Measurements from ENCODE around the gene LDAH.

The LDAH gene

DNA sequence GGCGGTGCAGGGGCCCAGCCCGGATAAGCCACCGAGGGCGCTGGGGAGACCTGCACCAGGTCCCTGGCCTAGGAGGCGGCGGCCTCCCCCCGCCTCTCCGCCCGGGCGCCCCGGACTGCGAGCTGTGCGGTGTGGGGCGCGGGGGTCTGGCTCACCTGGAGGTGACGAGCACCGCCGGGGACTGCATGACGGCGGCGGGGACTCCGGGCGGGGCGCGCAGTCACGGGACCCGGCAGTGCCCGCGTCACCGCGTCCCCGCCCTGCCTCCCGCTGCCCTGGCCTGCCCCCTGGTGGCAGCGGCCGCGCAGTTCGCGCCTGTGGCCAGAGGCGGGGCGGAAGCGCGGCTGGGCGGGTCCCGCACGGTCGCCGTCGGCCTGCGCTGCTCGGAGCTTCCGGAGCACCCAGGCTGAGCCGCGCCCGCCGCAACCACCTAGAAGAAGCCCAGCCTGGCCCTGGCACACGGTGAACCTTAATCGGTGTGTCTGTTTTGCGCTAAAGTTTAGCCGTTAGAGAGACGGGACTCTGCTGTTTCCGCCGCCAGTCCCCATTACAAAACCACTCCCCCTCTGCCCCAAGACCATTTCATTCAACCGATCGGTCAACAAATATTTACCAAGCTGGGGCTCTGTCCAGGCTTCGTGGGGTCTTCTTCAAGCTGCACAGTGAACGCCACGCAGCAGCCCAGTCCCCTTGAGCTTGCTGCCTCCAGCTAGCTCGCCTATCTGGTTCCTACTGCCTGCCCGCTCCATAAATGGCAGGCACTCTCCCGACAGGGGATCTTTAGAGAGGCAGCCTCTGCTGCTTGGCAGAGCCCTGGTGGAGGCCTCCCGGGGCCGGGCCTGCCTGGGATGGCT, 171.8 kb downstream of the LDAH start, which contains the start of gene HS1BP3:
TSS of gene HS1BP3 (minus strand) at position 222 of the 854 bp plus-strand sequence. CDS start at position 187, 35 bp downstream.
- DNase-seq: peak; percentile 91

DNA sequence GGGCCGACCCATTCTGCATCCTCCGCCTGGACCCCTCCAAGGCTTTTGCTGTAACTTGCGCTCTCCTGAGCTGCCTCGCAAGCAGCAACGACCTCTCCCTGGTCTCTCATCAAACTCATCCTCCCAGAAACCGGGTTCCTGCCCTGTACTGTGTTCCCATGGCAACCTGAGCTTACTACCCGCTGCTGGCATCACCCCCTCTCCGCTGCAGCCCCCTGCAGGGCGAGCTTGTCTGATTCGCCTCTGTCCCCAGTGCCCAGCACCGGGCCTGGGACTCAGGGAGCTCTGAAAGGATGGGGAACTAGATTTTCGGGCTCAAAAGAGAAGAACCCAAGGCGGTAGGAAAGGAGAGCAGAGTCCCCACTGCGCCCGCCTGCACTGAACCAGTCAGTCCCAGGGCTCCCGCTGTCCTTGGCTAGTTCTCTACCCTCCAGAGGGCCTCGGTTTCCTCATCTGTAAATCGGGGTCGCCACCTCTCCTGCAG, 172.5 kb downstream of the LDAH start:
- DNase-seq: peak; percentile 50

DNA sequence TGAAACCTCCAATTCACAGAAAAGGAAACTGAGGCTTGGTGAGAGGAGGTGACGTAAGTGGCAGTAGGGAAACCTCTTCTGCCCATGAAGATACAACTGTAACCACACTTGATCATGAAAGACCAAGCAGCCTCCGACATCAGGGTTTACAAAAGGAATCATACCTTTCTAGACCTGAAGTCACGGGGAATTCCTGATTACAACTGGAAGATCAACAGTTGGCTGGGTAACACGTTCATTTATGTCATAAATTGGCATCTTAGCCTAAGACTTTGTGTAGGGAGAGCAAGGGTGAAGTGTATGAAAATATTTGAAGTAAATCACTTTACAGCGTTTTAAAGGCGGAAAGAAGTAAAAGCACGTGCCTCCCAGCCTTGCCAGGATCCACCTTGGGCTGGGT, 172.9 kb downstream of the LDAH start:
- no peak for DNase-seq

DNA sequence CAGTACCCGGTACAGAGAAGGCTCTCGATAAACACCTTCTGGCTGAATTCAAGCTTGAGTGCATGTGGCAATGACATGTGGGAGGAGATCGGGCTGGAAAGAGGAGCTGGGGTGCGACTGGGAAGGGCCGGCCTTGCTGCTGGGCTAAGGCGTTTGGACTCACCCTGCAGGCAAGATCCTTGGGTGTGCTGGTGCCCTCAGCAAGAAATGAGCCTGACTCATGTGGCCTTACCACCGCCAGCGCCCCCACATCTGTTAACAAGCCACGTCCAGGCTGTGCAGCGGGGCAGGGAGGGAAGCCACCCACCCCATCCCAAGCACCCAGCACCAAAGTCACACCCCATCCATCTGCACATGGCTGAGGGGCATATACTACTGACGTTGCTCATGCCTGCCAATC, 173.3 kb downstream of the LDAH start:
- DNase-seq: no peak

DNA sequence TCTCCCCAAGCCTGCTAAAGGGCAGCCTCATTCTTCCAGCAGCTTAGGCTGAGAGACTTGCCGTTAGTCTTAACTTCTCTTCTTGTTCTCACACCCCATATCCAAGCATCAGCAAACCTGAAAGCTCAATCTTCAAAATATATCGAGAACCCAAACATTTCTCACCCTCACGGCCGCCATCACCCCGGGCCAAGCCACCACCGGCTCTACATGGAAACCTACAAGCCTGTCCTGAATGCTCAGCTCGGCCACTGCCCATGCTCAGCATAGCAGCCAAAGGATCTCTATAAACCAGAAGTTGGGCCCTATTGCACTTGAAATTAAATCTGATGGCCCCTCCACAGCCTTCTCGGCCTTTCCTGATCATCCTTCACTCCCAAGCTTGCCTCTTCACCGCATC, 174.1 kb downstream of the LDAH start:
- DNase-seq: no peak

DNA sequence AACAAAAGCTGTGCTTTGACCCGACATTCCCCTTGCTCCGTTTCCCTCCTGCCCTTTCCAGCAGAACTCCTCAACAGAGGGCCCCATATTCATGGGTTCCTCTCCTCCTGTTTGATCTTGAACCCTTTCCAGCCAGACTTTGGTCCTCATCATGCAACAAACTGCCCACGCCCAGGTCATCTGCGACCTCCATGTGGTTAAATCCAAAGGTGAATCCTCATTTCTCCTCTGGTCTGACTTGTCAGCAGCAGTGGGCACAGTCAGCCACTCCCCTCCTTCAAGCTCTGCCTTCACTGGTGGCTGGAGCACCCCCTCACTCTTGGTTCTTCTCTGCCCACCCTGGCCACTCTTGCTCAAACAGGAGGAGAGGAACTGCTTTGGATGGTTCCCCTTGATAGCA, 174.7 kb downstream of the LDAH start:
- DNase-seq: no peak

DNA sequence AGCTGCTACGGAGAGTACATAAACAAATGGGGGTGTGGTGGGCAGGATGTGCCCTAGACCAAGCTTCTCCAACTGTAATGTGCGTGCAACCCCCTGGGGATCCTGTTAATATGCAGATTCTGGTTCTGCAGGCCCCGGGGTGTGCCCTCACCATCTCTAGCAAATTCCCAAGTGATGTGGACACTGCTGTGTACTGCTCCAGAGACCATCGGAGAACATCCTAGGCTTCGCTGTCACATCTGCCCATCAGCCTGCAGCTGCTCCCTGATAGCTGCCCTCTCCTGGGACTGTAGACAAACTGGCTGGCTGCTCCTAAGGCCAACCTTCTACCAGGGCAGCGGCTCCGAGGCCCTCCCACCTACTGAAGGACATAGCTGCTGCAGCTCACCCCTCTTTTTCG, 175.2 kb downstream of the LDAH start:
- no peak for DNase-seq

DNA sequence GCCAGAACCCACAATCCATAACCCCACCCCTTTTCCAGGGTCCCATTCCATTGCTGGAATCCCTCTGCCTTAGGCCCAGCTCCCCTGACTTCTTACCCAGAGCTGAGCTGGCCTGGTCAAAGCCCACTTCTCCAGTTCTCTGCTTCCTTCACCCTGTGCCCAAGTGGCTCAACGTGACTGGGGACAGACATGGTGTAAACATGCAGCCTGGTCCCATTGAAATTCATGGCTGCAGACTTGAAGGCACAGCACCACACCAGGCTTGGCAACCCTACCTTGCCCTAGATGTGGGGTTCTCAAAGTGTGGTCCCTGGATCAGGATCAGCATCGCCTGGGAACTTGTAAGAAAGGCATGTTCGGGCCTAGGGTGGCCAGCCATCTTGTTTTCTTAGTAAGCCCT, 175.7 kb downstream of the LDAH start:
- no peak for DNase-seq

DNA sequence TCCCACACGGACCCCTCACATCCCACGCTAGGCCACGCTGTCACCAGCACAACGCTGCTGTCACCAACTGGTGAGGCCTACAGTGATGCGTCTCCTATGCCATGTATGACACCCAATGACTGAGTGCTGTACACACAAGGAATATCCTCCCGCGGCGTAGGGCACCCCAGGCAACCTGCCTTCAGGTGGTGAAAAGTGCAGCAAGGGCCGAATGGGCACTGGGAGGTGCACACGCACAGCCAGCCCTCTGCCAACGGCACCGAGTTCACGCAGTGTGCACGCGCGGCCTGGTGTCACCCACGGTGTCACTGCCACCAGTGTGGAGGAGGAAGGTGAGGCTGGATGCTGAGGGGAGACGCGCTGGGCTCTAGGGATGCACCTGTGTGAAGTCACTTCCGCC, 176.5 kb downstream of the LDAH start:
- DNase-seq: no peak

DNA sequence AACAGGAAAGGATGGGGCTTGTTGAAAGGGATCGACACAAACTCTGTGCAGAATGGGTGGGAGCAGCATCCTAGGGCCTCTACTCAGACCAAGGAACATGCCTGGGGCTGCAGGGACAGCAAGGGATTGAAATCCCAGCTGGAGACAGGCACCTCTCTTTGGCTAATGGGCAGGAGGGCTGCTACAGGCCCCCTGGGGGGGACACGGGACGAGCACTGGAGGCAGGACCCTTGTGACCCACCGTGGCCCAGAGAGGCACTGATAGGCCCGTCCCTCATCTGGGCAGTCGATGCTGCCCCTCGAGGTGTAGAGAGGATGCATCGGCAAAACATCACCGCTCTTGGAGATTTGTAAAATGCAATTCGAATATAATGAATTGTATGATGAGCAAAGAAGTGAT, 177.1 kb downstream of the LDAH start:
- DNase-seq: no peak

DNA sequence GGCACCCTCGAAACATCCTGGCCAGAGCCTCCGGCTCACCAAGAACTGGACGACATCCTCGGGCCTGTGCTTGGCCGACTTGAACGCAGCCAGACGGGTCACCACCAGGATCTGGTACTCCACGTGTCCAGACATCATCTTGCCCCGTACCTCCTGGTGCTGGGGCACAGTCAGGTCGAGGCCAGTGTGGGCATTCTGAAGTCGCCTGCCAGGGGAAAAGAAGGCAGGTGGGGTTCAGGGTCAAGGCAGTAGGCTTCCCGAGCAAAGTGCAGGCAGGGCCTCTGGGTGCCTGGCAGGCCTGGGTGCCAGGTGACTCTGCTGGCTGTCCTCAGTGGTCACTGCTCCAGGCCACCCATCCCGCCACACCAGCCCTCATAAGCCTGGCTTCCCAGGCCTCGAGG, 177.6 kb downstream of the LDAH start:
- no peak for DNase-seq

DNA sequence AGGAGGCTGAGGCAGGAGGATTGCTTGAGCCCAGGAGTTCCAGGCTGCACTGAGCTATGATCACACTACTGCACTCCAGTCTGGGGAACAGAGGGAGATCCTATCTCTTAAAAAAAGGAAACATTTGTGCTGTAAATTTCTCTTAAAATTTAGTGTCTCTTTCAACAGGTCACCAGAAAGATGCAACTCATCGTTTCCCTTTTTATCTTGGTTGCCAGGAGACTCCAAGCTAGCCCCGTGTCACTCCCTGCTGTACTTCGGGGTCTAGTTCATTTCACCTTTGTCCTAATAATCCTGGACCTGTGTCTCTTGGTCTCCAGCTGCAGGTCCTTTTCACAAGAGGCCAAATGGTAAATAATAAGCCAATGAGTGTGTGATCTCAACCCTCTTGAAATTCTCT, 179.1 kb downstream of the LDAH start:
- DNase-seq: no peak

DNA sequence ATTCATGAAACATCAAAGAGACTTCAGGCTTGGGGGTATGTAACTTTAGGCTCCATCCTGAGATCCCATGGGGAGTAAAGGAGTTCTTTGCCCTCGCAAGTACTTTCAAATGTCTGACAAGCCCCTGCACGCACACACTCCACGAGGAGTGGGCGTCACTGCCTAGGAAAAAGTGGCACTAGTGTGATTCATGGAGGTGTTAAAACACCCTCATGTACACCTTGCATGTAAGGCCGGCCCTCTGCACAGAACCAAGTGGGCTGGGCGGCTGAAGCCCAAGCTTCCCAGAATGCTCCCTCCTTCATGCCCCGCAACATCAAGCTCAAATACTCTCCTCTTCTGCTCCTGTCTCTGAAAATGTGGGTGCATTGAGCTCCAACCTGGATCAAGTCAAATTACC, 179.8 kb downstream of the LDAH start:
- no peak for DNase-seq

DNA sequence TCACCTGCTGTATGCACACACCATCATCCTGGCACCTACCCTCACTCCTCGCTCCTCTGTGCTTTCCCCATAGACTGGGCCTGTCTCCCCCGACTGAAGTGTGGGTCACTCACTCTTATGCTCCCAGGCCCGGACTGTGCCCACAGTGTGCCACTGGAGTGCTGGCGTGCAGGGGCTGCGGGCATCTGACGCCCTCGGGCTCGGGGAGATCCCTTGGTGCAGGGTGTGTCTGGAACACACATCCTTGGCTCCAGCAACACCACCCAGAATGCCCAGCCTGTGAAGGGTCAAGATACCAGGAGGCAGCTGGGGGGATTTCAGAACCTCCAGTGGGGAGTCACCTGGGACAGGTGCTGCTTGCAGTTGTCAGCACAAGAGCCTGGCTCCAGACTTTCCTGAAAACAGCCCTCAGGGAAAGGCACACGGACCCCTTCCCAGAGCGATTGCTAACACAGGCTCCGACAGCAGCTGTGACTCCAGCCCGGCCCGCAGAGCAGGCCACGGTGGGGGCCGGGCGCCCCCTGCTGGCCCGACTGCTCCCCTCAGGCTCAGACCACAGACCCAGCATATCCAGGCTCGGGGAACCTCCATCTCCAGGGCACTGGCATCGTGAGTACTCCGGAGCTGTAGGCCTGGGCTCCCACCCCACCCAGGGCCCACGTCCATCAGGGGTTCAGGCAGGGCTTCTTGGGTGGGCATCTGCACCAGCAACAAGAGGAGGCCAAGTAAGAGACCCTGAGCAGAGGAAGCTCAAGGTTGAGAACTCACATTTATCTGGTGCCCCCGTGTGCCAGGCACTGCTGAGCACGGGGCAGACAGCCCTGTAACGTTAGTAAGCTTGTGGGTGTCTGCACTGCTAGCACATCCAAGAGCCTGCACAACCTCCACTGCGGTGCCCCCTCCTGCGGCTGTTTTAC, 180.6 kb downstream of the LDAH start:
- peak; percentile 71 for DNase-seq

DNA sequence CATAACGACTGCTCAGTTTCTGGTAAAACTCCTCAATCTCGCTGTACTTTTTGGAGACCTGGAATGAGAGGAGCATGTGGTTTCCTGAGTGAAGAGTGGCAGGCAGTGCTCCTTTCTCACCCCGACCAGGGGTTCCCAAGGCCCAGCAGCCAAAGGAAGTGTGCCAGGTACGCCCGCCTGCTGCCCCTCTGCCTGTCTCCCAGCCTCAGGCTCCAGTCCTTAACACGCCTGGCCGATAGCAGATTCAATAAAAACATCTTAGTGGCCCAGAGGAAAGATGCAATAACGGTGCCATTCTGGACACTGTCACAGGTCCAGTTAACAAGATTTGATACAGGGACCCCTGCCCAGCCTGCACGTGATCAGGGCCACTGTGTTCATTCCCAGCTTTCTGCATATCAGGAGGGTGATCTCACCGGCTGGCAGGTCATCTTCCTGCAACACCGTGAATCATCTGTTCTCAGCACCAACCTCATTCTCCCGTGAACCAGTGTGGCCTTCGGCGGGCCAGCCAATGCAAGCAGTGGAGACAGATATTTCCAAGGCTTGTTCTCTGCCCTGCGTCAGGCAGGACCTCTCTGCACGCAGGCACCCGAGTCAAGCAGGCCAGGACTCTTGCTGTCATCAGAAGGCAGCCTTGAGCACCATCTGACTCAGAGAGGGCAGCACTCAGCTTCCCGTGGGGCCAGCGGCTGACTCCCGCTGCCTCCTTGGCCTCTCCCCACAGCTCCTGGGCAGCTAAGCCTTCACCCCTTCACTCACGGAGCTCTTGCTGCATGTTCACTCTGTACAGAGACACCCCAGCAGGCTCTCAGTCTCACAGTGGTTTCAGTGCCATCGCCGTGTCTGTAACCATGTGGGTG, 181.5 kb downstream of the LDAH start:
- no peak for DNase-seq

DNA sequence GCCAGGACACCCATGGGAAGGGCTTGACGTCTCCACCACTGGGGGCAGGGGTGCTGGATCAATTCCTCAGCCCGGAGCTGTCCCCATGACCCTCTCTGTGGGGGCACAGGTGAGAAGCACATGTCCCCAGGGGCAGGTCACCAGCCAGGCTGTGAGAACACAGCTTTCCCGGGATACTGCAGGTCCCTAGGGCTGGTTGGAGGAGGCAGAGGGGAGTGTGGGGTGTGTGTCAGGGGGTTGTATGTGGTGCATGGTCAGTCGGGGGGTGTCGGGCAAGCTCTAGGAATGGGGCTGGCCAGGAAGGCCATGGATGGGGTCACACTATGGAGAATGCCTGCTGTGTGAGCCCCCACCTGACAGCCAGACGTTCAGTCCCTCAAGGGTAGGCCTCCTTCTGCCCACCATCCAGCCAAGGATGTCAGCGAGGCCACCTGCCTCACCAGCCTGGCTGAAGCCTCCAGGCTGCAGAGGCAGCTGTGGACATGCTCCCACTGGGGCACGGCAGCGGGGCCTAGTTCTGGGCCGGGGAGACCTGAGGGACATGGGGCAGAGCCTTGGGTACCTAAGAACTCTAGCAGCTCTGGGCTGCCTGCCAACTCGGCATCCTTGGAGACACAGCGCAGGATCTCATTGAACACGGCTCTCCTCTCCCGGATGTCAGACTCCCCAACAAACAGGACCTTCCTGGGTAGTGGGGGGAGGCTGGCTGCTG, 182.3 kb downstream of the LDAH start:
- no peak for DNase-seq

DNA sequence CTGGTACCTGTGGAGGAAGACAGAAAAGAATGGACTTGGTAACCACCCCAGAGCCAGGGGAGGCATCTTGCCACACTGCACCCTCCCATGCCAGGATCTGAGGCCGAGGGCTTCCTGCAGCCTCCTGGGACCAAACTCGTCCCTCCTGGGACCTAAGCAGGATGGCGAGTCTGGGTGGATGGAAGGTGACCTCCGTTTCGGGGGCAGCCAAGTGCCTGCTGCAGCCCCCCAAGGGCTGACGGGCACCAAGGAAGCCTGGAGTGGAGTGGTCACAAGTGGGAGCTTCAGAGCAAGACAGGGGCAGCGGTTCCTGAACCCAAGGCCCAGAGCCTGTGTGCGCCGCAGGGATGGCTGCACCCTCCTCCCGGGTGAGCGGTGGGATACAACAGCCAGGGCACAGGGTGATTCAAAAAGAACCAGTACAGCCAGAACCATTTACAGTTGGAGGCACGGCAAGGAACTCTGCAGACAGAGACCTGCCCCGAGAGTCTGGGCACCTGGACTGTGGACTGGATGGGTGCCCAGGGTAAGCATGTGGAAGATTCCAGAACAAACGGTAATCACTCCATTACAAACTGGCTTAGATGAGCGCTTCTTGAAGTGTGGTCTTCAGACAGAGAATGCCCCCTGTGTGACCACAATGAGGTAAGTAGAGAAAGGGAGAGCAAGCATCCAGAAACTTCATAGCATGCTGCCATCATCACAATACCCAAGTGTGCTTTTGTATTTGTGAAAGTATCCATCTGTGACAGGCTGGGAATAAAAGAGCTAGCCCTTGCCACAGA, 184.1 kb downstream of the LDAH start:
- no peak for DNase-seq

DNA sequence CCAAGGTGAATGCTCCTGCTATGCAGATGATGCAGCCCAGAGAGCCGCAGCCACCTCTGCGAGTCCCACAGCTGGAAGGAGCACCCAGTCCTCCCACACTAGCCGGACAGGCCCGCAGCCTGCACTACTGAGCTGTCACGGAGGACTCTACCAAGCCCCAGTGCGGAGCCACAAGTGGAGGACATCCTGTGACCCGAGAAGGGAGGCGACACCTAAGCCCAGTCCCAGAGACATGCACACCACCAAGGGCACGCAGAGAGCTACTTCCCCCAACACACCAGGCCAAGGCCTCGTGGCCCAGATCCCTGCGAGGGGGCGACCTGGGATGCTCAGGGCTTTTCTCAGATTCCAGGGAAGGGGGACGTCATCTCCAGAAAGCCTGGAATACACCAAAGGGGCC, 184.9 kb downstream of the LDAH start:
- no peak for DNase-seq

DNA sequence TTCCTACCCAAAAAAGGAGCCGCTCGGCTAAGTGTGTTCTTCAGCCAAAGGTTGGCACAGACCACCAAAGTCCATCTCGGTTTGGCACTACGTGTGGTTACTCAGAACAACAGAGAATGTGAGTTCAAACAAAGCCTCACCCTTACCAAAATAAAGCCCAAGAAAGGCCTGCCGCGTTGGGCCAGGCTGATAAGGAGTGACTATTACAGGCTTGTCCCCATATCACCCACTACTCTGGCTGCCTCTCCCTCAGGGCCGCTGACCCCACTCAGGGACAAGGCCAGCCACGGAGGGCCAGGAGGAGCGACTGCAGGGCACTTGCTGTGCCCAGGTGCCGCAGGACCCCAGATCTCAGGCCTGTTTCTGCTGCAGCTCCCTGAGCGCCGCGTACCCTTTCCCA, 185.8 kb downstream of the LDAH start:
- no peak for DNase-seq

DNA sequence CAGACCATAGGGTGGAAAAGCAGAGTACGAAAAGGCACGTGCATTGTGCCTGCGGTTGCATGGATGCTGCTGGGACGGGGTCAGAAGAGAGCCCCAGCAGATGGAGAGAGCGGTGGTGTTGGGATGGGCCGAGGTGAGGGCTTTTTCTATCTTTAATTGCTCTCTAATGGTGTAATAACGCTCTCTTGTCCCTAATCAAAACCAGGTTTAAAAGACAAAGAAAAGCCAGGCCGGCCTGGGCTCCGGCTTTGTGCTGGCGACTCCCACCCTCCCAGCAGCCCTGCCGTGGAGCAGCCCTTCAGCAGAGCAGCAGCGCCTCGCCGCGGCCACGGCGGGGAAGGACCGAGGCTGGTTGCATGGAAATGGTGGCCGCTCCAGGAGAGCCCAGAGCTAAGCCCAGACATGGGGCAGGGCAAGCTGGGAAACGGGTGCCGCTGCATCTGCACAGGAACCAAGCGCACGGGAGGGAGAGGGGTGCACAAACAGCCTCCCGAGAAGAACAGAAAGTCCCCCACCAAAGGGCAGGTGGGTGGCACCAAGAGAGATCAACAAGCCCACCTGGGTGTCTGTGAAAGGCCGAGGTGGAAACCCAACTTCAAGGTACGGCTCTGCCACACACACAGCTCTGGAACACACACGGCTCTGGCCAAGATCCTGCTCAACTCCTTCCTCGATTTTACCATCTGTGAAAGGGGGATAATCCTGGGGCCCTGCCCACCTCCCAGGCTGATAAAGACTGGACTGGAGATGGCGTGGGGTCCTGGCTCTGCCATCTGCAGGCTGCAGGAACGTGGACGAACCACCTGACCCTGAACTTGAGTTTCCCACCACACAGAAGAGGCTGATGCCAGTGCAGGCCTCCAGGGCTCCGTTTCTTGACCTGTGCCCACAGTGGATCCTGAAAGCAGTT, 187.0 kb downstream of the LDAH start:
- peak; percentile 25 for DNase-seq

Data from CD4-positive, alpha-beta T cell treated with Interleukin-21 for 1 hour (primary cell).